Measurements from ENCODE around the gene NDUFS8.

DNA sequence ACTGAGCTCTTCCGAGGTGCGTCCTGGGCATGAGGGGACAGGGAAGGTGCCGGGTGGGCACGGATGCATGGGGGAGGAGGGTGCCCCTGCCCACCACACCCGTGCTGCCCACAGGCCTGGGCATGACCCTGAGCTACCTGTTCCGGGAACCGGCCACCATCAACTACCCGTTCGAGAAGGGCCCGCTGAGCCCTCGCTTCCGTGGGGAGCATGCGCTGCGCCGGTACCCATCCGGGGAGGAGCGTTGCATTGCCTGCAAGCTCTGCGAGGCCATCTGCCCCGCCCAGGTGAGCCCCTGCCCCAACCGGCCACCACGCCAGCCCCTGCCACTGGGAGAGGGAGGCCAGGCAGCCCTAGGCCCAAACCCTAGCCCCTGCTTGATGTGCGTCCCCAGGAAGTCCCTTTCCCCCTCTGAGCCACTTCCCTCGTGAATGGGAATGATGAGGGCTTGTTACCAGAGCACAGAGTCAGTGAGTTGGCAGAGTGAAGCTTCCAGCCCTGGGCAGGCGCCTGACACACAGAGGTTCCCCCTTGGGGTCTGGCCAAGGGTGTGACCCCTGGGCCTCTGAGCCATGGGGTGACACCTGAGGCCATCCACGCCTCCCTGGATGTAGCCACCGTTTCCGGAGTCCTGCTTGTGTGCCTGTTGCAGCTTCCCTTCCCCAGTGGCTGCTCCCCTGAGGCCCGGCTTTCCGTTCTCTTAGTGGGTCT is 2.7 kb downstream of the NDUFS8 start:
- TF ChIP-seq, protein P1, sequence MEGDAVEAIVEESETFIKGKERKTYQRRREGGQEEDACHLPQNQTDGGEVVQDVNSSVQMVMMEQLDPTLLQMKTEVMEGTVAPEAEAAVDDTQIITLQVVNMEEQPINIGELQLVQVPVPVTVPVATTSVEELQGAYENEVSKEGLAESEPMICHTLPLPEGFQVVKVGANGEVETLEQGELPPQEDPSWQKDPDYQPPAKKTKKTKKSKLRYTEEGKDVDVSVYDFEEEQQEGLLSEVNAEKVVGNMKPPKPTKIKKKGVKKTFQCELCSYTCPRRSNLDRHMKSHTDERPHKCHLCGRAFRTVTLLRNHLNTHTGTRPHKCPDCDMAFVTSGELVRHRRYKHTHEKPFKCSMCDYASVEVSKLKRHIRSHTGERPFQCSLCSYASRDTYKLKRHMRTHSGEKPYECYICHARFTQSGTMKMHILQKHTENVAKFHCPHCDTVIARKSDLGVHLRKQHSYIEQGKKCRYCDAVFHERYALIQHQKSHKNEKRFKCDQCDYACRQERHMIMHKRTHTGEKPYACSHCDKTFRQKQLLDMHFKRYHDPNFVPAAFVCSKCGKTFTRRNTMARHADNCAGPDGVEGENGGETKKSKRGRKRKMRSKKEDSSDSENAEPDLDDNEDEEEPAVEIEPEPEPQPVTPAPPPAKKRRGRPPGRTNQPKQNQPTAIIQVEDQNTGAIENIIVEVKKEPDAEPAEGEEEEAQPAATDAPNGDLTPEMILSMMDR (IDR thresholded peaks at IDR 0.05) = no peak
- TF ChIP-seq POLR2A (IDR thresholded peaks at IDR 0.05) = no peak
